ENCODE results near the gene TRIO.

DNA sequence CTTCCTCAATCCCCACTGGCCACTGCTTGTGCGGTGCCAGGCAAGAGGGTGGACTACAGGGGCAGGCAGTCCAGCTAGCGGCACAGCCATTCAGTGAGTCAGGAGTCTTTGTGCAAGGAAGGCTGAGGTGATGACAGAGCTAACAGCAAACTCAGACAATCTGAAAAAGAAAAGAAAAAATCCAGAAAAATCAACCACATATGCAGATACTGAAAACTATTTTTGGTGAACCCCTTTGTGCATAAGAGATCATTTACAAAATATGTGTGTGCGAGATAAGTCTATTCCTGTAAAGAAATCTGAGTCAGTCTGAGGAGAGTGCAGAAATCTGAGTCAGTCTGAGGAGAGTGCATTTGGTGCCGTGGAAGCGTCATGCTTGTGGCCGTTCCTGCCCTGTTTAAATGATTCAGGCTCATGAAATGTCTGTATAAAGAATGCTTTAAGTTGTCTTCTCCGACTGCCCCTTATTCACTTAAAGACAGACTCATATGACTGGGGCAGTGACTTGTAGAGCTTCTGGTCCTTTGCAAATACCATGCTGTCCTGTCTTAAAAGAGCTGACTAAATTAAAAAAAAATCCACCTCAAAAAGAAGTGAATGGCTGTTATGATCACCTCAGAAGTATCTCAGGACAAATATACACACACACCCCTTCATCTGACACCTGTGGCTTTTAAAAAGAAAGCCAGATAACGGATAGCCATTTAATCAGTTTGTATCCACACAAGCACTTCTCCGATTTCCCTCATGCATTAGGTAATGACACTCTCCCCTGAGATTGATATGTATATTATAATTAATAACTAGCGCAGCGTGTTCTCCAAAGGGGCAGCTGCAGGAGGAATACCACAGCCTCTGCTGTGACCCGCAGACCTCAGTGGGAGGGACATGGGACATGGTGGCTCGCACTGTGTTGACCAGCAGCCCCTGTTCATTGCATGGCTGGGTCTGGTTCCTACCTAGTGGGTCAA lies 47.3 kb downstream of the TRIO start:
- TF ChIP-seq REST (IDR thresholded peaks at IDR 0.05; ENCODE audit: low read depth, low read length) = no peak
- TF ChIP-seq CHD1 (IDR thresholded peaks at IDR 0.05; ENCODE audit: low read depth, low read length) = no peak
- TF ChIP-seq, protein P1, sequence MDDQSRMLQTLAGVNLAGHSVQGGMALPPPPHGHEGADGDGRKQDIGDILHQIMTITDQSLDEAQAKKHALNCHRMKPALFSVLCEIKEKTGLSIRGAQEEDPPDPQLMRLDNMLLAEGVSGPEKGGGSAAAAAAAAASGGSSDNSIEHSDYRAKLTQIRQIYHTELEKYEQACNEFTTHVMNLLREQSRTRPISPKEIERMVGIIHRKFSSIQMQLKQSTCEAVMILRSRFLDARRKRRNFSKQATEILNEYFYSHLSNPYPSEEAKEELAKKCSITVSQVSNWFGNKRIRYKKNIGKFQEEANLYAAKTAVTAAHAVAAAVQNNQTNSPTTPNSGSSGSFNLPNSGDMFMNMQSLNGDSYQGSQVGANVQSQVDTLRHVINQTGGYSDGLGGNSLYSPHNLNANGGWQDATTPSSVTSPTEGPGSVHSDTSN (IDR thresholded peaks at IDR 0.05; ENCODE audit: insufficient replicate concordance, low read depth, low read length) = no peak
- TF ChIP-seq POLR2AphosphoS5 (IDR thresholded peaks at IDR 0.05; ENCODE audit: low read length) = no peak
- TF ChIP-seq ZNF592 (IDR thresholded peaks at IDR 0.05) = no peak
- no peak for TF ChIP-seq RAD21 (IDR thresholded peaks at IDR 0.05; ENCODE audit: insufficient read depth, low read depth, low read length)
- no peak for TF ChIP-seq EZH2 (IDR thresholded peaks at IDR 0.05; ENCODE audit: borderline replicate concordance, control insufficient read depth, low read depth, low read length)
- no peak for TF ChIP-seq MXI1 (IDR thresholded peaks at IDR 0.05; ENCODE audit: low read depth, low read length)
- no peak for TF ChIP-seq POLR2A (IDR thresholded peaks at IDR 0.05; ENCODE audit: low read depth, low read length)
